NB4 (cell line): ENCODE measurements around the gene MXI1.

ENCODE experiments used
- DNase-seq: peaks from one replicate; pipeline ENCODE4 v3.0.0; 2010; ENCODE audit warnings: low read depth
- H3K4me3 ChIP-seq: one replicate; pipeline ENCODE4 v1.5.1; 2011; ENCODE audit warnings: mild to moderate bottlenecking, low read depth, low read length, moderate library complexity
- CTCF ChIP-seq: IDR thresholded peaks from one replicate; pipeline ENCODE4 v1.5.1; 2012; ENCODE audit warnings: low read depth, low read length
- MAX ChIP-seq: IDR thresholded peaks from 2 replicates; pipeline ENCODE4 v1.6.1; 2011; ENCODE audit warnings: low read depth, low read length
- MYC ChIP-seq: IDR thresholded peaks from 2 replicates; pipeline ENCODE4 v1.6.1; 2011; ENCODE audit warnings: low read depth, low read length
- POLR2A ChIP-seq: IDR thresholded peaks from 2 replicates; pipeline ENCODE4 v1.6.1; 2011; ENCODE audit warnings: mild to moderate bottlenecking; ENCODE audit not compliant: insufficient read length; ENCODE audit errors: extremely low read depth

The MXI1 gene

GRCh38 chr10:110221721-110222261 is 14.4 kb downstream of the MXI1 start:
- peak overlapping the region; percentile 54 for H3K4me3 ChIP-seq
- peak; percentile 94 for DNase-seq
- TF ChIP-seq CTCF = peak; percentile 28
- TF ChIP-seq POLR2A = no peak
- TF ChIP-seq MYC = no peak; the same call in 1 of the 2 replicates
- peak; percentile 36; the same call in 1 of the 2 replicates for TF ChIP-seq MAX

- no peak for DNase-seq
- no peak for TF ChIP-seq POLR2A
- no peak for TF ChIP-seq CTCF
- TF ChIP-seq MYC = no peak
- TF ChIP-seq MAX = no peak
- no peak overlapping the region for H3K4me3 ChIP-seq
Observed at GRCh38 chr10:110222641-110223297, 15.4 kb downstream of the MXI1 start.

- no peak overlapping the region for H3K4me3 ChIP-seq
- TF ChIP-seq POLR2A (no peak), MYC (no peak), MAX (no peak), CTCF (no peak)
- no peak for DNase-seq
Observed at GRCh38 chr10:110223298-110223925, 16.0 kb downstream of the MXI1 start.

DNA sequence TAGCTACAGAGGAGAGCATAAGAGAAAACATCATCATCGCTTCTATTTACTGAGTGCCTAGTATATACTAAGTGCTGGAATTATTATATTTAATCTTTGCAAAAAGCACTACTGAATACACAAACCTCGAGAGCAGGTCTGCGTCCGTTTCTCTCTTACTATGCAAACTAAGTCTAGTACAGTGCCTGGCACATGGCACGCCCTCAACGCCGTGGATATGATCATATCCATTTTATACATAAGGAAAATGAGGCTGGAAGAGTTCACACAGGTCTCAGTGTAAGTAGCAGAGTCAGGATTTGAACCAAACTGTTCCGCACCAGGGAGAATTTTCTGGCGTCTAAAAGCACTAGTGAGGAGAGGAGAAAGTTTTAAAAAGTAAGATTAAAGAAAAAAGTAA is 17.6 kb downstream of the MXI1 start:
- no peak for DNase-seq
- TF ChIP-seq MAX (no peak), CTCF (no peak), MYC (no peak)
- peak overlapping the region; percentile 74 for H3K4me3 ChIP-seq

DNA sequence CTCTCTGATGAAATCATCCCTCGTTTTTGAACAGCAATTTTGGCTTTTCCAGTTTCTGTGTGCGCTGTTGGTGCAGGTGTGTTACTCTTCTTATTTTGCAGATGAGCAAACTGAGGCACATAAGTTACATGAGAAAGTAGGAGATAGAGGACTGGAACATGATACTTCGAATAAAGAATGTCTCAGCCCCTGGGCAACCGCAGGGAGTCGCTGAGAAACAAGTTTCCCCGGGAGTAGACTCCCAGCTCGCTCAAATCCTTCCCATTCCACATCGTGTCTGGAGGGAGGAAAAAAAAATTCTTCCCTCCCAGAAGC is 18.0 kb downstream of the MXI1 start:
- TF ChIP-seq MAX (no peak), POLR2A (no peak), MYC (no peak), CTCF (no peak)
- peak overlapping the region; percentile 74 for H3K4me3 ChIP-seq
- no peak for DNase-seq
